DMS153 (cell line): ENCODE results near the gene SLMAP.

ENCODE experiments used
- DNase-seq: peaks from one replicate; lab custom pipeline; 2025; lab: John Stamatoyannopoulos, UW

The SLMAP gene

GRCh38 chr3:57755741-57756527 is at the start of gene SLMAP:
Gene SLMAP (plus strand): TSS chr3:57756309. CDS start chr3:57757652, 1,343 bp downstream.
- DNase-seq = peak; percentile 85

GRCh38 chr3:57706462-57706861 is 49.6 kb upstream of the SLMAP start:
- no peak for DNase-seq

DNA sequence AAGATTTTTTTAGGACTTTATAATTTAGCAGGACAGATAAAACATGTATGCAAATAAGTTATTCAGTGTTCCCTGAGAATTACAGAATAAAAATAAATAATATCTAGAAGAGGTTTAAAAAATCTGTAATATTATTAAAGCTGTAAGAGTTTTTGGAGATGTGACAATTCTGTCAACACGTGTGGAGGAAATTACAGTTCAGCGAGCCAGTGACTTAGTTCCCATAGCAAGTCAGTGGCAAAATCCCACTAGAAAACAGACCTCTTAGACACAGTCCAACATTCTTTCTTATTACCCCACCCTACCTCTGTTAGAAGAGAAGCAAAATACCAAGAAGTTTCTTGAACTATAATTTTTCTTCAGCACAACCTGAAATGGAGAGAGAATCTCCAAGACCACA is 47.1 kb upstream of the SLMAP start:
- no peak for DNase-seq

DNA sequence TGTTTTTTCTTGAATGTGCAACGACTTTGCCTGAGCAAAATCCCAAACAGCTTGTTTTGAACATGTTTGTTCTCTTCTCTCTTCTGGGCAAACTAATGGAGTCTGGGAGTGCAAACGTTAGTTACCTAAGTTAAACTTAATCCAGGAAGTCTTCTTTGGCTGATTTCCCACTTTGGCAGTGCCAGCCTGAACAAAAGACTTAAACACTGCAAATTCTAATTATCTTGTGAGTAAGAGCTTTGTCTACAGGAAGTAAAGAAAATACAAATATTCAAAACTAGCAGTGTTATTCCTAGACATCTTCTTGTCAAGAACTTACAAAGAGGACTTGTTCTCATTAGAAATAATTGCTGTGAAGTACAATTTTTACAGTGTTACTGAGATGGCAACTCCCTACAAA is 46.5 kb upstream of the SLMAP start:
- no peak for DNase-seq

DNA sequence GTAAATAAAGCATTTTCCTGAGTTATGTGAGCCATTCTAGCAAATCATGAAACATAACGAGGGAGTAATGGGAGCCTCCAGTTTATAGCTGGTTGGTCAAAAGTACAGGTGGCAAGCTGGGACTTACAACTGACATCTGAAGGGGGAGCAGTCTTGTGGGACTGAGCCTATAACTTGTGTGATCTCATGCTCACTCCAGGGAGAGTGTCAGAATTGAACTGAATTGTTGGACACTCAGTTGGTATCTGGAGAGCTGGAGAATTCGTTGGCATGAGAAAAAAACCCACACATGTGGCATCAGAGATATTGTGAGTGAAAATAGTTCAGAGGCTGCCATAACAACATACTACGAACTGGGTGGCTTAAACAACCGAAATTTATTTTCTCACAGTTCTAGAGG is 40.4 kb upstream of the SLMAP start:
- no peak for DNase-seq

- DNase-seq = no peak
Measured at GRCh38 chr3:57717205-57717868, 38.8 kb upstream of the SLMAP start.

DNA sequence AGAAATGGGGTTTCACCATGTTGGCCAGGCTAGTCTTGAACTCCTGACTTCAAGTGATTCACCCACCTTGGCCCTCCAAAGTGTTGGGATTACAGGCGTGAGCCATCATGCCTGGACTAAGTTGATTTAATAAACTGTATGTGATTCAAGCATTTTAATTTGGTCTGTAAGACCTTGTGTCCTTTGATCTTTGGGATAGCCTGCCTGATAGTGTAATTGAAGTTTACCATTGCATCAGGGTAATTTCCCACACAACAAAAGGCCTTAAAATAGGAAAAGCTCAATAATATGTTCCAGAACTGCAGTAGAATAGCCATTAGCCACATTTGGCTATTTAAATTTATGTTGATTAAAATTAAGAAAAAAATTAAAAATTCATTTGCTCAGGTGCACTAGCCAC is 38.0 kb upstream of the SLMAP start:
- no peak for DNase-seq

DNA sequence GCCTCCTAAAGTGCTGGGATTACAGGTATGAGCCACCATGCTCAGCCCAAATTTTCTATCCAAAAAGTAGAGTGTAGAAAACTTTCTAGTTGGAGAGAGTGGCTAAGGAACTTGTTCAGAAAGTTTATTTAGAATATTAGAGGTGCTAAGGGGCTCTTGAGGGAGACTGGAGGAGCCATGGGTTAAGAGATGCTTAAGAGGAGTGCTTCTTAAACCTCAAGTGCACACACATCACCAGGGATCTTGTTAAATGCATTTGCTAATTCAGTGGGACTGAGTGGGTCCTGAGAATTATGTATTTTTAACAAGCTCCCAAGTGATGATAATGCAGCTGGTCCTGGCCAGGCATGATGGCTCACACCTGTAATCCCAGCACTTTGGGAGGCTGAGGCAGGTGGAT is 29.7 kb upstream of the SLMAP start:
- DNase-seq = no peak

DNA sequence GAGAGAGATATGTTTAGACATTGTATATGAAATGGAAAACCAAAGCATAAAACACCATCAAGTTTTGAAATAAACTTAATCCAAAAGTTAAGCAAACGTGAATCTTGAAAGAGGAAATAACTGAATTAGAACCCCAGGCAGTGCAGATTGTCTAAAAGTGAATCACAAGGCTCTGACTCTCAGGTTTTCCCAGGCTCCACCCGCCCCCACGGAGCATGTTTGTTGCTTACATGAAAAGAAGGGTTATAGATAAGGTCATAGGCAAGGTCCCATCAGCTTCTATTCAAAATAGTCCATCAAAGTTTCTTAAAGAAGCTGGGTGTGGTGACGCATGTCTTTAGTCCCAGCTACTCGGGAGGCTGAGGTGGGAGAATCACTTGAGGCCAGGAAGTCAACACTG is 29.0 kb upstream of the SLMAP start:
- no peak for DNase-seq

- DNase-seq = no peak
Measured at GRCh38 chr3:57729334-57730045, 26.6 kb upstream of the SLMAP start.

DNA sequence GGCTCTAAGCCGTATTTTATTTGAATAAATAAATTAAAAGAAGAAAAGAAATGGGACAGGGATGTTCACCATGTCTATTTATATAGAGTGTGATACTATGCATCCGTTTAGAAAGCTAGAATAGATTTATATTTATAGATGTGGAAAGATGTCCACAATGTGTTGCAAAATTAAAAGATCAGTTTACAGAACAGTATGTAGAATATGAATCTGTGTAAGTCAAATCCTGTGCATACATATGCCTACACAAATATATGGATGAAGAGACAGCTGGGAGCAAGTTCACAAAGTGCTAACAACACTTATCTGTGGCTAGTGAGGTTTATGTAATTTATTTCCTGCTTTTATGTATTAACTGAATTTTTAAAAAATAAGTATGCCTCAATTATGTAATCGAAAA is 25.4 kb upstream of the SLMAP start:
- DNase-seq = no peak

GRCh38 chr3:57731311-57731710 is 24.8 kb upstream of the SLMAP start:
- no peak for DNase-seq

GRCh38 chr3:57733790-57734189 is 22.3 kb upstream of the SLMAP start:
- DNase-seq = no peak

DNA sequence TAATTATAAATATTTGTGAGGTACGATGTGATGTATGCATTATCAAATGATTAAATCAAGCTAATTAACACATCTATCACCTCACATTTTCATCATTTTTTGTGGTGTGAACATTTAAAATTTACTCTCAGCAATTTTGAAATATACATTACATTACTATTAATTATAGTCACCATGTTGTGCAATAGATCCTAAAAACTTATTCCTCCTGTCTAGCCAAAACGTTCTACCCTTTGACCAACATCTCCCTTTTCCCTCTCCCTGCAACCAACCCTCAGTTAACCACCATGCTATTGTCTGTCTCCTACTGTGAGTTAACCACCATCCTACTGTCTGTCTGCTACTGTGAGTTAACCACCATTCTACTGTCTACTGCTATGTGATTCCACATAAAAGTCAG is 20.7 kb upstream of the SLMAP start:
- DNase-seq = no peak

- no peak for DNase-seq
Measured at GRCh38 chr3:57737840-57738239, 18.3 kb upstream of the SLMAP start.

- no peak for DNase-seq
Measured at GRCh38 chr3:57738391-57738790, 17.7 kb upstream of the SLMAP start.

GRCh38 chr3:57740027-57740426 is 16.1 kb upstream of the SLMAP start:
- DNase-seq = no peak

GRCh38 chr3:57743496-57743895 is 12.6 kb upstream of the SLMAP start:
- no peak for DNase-seq

- DNase-seq = no peak
Measured at GRCh38 chr3:57745101-57745500, 11.0 kb upstream of the SLMAP start.

DNA sequence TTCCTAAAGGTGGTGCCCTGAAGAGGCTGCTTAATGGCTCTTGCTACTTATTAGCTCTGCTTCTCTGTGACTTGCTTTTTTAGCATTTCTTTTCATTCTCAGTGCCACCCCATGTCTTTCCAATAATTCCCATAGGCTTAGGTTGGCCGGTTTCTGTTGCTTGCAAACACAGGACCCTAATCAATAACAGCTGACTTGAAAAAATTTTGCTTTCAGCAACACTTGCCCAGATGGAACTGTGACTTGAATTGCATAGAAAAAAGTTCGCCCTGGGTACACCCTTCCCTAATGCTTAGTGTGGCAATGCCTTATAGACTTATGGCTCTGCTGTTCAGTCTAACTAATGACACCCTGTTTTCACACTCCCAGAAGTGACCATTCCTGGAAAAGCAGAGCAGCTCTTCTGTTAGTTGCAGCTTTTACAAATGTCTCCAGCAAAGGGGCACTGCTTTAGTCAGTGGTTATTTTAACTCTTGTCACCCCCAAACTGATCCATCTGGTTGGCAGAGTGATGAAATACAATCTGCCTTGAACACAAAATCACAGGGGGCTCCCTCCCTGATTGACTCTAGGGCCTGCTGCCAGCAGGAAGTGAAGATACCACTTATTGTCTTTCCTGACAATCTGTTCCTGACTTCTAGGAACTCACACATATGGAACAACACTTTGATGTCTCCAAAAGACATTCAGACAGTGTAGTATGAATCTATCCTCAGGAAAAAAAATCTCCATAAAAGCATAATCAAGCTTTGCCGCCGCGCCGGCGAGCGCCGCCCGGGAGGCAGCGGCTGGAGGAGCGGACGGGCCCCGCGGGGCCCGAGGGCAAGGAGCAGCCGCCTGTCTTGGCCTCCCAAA is 9.7 kb upstream of the SLMAP start:
- no peak for DNase-seq

DNA sequence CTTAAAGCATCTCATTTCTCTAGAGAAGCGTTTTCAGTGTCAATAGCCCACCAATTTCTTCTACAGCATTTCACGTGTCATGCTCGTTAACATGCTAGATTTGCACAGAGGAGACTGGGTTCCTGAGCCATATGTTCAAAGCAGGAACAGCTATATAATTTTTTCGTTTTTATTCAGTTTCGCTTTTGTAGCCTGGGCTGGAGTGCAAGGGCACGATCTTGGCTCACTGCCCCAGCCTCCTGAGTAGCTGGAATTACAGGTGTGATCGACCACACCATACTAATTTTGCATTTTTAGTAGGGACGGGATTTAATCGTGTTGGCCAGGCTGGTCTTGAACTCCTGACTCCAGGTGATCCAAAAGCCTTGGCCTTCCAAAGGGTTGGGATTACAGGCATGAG is 6.6 kb upstream of the SLMAP start:
- no peak for DNase-seq

DNA sequence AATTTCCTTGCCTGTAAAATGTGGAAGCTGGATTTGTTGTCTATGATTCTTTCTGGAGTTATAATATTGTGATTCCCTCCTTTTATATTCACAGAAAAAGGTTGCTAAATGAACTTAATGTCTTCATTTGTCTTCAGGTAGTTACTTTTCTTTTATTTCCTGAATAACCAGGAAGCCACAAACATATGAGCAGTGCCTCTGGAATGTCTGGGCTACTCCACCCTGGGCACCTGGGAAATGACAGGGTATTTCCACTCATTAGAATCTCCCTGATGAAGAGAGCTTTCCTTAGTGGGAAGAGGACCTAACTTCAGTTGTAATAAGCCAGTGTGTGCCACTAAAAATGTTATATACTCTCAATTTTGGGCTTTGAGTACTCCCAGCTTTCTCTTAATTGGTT is 3.8 kb upstream of the SLMAP start:
- no peak for DNase-seq
